GM21447 (cell line): ENCODE data around the gene KANK2.
"Not testable (repeated sequence)": the region's sequence is repeated elsewhere in the genome, so short reads cannot be mapped to it uniquely, and the experiment has no call there.

Experiments
- ATAC-seq: cut with Tn5 transposase; IDR thresholded peaks from one replicate; pipeline ENCODE4 v1.9.1; 2021; ENCODE audit not compliant: unreplicated experiment

The KANK2 gene

DNA sequence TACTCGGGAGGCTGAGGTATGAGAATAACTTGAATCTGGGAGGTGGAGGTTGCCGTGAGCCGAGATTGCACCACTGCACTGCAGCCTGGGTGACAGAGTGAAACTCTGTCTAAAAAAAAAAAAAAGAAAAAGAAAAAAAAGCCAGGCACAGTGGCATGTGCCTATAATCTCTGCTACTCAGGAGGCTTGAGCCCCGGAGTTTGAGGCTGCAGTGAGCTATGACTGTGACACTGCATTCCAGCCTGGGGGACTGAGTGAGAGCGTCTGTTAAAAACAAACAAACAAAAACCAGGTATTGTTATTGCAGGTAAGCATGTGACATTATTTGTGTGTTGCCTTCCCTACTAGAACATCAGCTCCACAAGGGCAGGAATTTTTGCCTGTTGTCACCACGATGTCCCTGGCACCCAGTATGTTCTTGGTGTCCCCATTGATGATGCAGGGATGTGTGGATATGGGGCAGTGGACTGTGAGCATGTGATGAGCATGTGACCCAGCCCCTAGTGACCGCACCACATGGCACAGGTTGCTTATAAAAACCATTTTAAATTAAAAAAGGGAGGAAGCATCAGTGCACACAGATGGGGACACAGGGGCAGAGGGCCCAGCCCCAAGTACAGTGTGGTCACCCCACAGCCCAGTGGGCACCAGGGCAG, 1.6 kb upstream of the KANK2 start:
- ATAC-seq, result no peak

DNA sequence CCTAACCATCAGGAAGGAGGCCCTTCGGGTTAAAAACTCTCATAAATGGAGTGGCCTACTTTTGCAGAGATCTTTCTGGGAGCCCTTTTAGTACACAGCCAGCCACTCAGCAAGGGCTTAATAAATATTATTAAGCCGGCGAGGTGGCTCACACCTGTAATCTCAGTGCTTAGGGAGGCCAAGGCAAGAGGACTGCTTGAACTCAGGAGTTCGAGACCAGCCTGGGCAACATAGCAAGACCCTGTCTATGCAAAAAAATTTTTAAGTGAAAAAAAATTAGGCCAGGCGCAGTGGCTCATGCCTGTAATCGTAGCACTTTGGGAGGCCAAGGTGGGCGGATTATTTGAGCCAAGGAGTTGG, 810 bp upstream of the KANK2 start:
- no peak for ATAC-seq

DNA sequence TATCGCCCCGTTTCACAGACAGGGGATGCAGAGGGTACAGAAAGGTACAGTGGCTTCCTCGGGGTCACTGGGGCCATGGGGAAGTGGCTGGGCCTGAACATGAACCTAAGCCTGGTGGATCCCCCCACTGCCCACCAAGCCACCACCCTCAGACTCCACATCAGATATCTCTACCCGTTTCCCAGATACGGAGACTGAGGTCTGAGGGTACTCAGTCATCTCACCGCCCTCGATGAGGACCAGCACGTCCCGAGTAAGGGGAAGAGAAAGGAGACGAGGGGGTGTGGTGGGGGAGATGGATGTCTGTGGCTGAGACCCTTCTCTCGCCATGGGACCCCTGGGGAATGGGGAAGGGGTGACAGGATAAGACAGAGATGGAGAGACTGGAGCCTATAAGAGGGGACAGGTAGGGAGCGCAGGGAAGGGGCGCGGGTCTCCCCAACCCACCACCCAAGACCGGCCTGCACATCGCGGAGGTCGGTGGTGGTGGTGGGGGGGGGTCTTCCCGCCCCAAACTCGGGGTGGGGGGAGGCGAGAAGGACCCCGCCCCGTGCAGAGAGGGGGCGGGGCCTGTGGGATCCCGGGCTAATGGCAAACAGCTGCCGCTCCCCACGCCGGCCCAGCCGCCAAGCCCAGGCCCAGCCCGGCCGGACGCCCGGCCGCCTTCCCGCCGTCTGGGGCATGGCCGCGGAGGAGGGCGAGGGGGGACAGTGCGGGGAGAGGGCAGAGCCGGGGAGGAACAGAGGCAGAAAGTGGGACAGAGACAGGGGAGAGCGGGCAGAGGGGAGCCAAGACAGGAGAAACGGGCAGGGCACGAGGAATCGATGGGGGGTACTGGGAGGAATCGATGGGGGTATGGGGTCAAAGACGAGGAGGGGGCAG, 698 bp downstream of the KANK2 start:
- ATAC-seq, result no peak

DNA sequence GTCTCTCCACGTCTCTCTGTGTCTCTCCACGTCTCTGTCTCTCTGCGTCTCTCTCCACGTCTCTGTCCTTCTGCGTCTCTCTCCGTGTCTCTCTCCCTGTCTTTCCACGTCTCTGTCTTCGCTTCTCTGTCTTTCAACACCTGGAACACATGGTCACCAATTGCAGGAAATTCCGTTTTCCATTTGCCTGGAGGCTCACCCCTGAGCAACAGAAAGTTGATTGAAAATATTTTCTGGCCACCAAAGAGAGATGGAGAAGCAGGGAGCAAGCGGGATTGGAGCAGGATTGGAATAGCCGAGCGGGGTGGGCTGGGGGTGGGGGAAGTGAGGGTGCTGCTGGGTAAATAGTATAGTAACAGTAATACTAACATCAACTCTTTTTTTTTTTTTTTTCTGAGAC, 1.7 kb downstream of the KANK2 start:
- no peak for ATAC-seq

DNA sequence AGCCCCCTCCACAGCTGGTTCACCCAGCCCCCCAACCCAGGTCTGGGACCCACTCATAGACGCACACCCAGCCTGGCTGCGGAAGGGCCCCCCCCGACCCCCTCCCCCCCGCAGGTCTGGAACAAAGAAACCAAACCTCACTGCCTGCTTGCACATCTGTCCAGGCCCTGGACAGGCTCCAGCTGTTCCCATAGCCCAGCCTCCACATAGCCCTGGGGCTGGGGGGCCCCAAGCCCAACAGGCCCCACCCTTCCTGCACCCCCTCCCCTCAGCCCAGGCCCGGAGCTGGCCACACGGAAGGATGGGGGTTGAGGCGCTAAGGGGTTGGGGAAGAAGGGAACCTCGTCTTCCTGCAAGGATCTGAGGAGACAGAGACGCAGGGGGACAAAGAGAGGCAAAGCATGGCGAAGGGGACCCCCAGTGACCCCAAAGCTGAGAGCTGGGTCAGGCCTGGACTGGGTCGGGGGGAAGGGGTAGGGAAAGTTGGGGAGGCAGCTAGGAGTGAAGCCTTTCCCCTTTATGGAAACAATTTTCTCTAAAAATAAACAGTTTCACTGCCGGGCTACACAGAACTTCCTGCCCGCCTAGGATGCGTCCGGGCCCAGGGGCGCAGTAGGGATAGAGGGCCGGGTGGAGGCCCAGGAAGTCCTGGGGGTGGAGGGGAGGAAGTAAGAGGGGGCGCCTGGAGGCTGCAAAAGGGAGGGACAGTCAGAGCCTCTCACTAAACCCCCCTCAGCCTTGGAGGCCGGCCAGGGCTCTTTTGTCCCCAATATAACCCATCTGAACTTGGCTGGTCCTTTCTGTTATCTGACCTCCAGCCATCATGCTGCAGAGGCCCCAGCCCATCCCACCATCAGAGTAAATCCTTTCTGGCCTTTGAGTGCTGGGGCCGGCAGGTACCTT, 2.4 kb downstream of the KANK2 start:
- ATAC-seq, result no peak

GRCh38 chr19:11194173-11194572, 3.2 kb downstream of the KANK2 start:
- no peak for ATAC-seq

DNA sequence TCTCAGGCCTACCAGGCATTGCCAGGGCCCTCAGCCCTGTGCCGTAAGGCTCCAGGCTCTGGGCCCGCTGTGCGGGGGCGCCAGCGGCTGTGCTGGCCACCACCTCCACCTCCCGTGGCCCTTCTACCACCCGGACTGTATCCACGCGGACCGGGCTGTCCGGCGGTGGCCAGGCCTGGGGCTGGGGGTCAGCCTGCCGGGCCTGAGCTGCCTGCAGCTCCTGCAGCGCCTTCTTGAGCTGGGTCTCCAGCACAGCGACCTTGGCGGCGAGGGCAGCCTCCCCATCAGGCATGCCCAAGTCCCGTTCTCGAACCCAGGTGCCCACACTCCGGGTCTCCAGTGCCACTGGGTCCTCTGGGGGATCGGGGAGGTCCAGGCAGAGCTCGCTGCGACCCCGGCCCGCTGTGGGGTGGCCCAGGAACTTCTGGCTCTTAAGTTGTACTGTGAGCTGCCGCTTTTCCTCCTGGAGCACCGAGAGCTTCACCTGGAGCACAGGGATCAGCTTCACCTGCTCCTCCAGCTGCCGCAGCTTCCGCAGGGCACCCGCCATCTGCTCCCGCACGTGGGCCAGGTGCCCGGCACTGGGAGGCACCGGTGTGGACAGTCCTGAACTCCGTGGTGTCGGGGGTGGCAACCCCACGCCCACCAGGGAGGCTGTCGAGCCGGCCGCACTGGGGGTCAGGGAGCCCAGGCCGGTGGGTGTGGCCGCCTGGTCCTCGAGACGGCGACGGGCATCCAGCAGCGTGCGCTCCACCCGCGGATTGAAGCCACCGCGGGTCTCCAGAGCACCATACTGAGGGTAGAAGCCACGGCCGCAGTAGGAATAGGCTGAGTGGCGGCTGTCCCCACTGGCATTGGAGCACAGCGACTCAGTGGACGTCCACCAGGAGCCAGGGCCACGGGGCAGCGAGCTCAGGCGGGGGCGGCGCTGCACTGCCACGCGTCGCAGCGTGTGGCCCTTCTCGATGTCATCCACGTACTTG, 4.1 kb downstream of the KANK2 start:
- no peak for ATAC-seq

- ATAC-seq, result no peak
Observed at GRCh38 chr19:11191934-11192333, 5.4 kb downstream of the KANK2 start.

- ATAC-seq, result no peak
Observed at GRCh38 chr19:11191273-11191755, 6.0 kb downstream of the KANK2 start.

DNA sequence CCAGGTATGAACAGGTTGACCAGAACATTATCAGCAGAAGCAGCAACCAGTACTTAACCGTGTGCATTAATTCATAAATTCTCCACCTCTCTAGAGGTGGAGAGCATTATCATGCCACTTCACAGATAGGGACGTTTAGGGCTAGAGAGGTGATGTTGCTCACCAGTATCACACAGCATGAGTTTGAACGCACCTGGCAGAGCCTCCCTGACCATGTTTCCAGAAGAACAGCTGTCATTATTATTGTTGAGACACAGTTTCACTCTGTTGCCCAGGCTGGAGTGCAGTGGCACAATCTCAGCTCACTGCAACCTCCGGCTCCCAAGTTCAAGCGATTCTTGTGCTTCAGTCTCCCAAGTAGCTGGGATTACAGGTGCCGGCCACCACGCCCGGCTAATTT, 6.8 kb downstream of the KANK2 start:
- no peak for ATAC-seq

DNA sequence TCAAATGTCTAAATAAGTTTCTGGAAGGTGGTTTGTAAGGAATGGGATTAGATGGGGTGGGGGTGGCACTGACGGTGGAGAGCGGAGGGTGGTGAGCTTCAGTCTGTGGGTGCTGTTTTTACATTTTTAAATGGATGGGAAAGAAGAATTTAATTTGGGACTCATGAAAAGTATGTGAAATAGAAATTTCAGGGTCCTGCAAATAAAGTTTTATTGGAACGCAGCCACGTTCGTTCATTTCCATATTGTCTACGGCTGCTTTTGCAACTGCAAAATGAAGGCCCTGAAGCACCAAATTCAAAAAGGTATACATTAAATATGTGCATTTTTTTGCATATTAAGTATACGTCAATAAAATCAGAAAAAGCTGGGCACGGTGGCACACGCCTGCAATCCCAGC, 9.9 kb downstream of the KANK2 start:
- ATAC-seq, result no peak

- no peak for ATAC-seq
Observed at GRCh38 chr19:11182994-11183393, 14.4 kb downstream of the KANK2 start.

GRCh38 chr19:11181488-11181887, 15.9 kb downstream of the KANK2 start:
- ATAC-seq, result no peak

DNA sequence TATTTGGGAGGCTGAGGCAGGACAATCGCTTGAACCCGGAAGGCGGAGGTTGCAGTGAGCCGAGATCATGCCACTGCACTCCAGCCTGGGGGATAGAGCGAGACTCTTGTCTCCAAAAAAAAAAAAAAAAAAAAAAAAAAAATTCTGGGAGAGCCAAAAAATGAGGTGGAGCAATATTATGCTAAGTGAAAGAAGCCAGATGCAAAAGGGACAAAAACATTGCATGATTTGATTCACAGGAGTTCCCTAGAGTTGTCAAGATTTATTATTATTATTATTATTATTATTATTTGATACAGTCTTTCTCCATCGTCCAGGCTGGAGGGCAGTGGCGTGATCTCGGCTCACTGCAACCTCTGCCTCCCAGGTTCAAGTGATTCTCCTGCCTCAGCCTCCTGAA, 16.4 kb downstream of the KANK2 start:
- not testable (repeated sequence) for ATAC-seq

- ATAC-seq, result no peak
Observed at GRCh38 chr19:11180346-11180745, 17.0 kb downstream of the KANK2 start.

GRCh38 chr19:11179716-11180297, 17.5 kb downstream of the KANK2 start:
- ATAC-seq, result peak; percentile 66

DNA sequence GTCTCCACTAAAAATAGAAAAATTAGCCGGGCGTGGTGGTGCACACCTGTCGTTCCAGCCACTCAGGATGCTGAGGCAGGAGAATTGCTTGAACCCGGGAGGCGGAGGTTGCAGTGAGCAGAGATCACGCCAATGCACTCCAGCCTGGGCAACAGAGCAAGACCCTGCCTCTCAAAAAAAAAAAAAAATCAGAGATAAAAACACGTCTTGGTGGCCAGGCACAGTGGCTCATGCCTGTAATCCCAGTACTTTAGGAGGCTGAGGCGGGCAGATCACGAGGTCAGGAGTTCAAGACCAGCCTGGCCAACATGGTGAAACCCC, 18.2 kb downstream of the KANK2 start:
- not testable (repeated sequence) for ATAC-seq

DNA sequence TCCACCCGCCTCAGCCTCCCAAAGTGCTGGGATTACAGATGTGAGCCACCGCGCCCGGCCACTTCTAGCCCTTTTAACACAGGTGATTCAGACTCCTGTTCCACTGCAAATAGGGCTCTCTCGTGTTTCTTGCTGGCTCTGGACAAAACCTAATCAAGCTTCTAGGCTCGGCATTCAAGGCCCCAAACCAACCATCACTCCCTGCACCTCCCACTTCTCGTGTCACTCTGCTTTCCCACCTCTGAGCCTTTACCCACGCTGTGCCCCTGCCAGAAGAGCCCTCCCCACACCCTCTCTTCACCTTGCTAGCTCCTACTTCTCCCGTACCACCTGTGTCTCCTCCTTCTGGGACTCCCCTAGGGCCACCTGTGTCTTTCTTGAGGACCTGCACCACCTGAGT, 19.8 kb downstream of the KANK2 start:
- ATAC-seq, result no peak

- ATAC-seq, result no peak
Observed at GRCh38 chr19:11176466-11177193, 20.7 kb downstream of the KANK2 start.
